22Rv1 (cell line): Measurements from ENCODE around the gene ISG15.

Experiments
- ZFX ChIP-seq: fragments of 450-650 bp; IDR thresholded peaks from 2 replicates; pipeline ENCODE4 v1.6.1; 2017; ENCODE audit warnings: antibody characterized with exemption, borderline replicate concordance
- TF ChIP-seq, protein P1 (sequence below): fragments of 450-650 bp; IDR thresholded peaks from 2 replicates; pipeline ENCODE4 v1.5.1; 2017; ENCODE audit warnings: mild to moderate bottlenecking

DNA sequence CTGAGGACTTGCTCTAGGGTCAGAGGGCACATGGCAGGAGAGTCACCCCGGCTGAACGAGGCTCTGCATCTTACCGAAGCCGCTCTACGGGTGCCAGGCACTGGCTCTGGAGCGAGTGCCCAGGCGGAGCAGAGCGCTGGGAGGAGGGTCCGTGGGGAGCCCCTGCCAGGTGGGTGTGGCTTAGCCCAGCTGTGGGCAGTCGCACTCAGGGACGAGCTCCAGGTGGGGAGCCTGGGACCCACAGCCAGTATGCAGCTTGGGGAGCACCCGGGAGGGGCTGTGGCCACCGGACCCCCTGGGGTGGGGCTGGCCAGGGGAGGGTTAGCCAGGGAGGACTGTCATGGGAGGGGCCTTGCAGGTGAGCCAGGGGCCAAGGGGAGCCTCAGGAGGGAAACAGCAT lies 10.4 kb downstream of the ISG15 start:
- TF ChIP-seq, protein P1, sequence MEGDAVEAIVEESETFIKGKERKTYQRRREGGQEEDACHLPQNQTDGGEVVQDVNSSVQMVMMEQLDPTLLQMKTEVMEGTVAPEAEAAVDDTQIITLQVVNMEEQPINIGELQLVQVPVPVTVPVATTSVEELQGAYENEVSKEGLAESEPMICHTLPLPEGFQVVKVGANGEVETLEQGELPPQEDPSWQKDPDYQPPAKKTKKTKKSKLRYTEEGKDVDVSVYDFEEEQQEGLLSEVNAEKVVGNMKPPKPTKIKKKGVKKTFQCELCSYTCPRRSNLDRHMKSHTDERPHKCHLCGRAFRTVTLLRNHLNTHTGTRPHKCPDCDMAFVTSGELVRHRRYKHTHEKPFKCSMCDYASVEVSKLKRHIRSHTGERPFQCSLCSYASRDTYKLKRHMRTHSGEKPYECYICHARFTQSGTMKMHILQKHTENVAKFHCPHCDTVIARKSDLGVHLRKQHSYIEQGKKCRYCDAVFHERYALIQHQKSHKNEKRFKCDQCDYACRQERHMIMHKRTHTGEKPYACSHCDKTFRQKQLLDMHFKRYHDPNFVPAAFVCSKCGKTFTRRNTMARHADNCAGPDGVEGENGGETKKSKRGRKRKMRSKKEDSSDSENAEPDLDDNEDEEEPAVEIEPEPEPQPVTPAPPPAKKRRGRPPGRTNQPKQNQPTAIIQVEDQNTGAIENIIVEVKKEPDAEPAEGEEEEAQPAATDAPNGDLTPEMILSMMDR: no peak
- no peak for TF ChIP-seq ZFX
